ENCODE data around the gene SP140L. TPM values are rescaled to one million over a fixed set of nuclear protein-coding genes. Genes with fewer than 3 reads are reported as not detected.

SP140L gene
- total RNA-seq, 1 experiment from 2014 or later = 16.6 TPM

- Histone ChIP-seq H3K36me3 (ENCODE audit: control insufficient read depth, insufficient read depth, low read length) (no peaks in the 10 kb centered on the region), H3K27me3 (ENCODE audit: control insufficient read depth, insufficient read depth, low read length) (no peaks in the 10 kb centered on the region), H3K9me3 (ENCODE audit: control insufficient read depth, insufficient read depth, low read depth, low read length) (peaks cover 9% of the 10 kb centered on the region; the same call in 1 of the 2 replicates), H3K27ac (ENCODE audit: low read length) (no peak overlapping the region), H3K4me1 (ENCODE audit: control insufficient read depth, insufficient read depth, low read length) (no peaks in the 10 kb centered on the region), H3K4me3 (ENCODE audit: low read depth in 2 of 2, low read length in 2 of 2) (no peak overlapping the region)
- DNase-seq (ENCODE audit: low read depth, low spot score) (no peak), ATAC-seq (no peak)
- in situ Hi-C loops (cut with HindIII; ENCODE audit: low pct_unique_long_range_greater_than_20kb, low sequenced_read_pairs) = no loop called here
- ChIA-PET CTCF (no interaction called here), POLR2A (no interaction called here)
- no peak for TF ChIP-seq POLR2AphosphoS5 (IDR thresholded peaks at IDR 0.05; ENCODE audit: low read depth, low read length)
- no peak for TF ChIP-seq REST (IDR thresholded peaks at IDR 0.05; ENCODE audit: insufficient read depth in 1 of 2, low read depth in 2 of 2, low read length in 1 of 2)
- BruUV-seq (replicated peaks) = no TSS peak
- intact Hi-C loops (cut with micrococcal nuclease; ENCODE audit: unreplicated experiment) = no loop called here
Measured at GRCh38 chr2:230346921-230347533, 20.0 kb downstream of the SP140L start.

GRCh38 chr2:230347659-230348305, 20.8 kb downstream of the SP140L start:
- in situ Hi-C loops (cut with HindIII; ENCODE audit: low pct_unique_long_range_greater_than_20kb, low sequenced_read_pairs) = no loop called here
- ATAC-seq (no peak), DNase-seq (ENCODE audit: low read depth, low spot score) (no peak)
- POLR2A ChIA-PET = interaction anchor here (0.6 kb wide), 1 partner anchor 126 kb away, joined by 4 read pairs; no protein-coding TSS in a partner anchor
- TF ChIP-seq SIN3A (IDR thresholded peaks at IDR 0.05; ENCODE audit: borderline replicate concordance, insufficient read depth, low read depth, low read length) = no peak
- TF ChIP-seq REST (IDR thresholded peaks at IDR 0.05; ENCODE audit: insufficient read depth in 1 of 2, low read depth in 2 of 2, low read length in 1 of 2) = no peak
- Histone ChIP-seq H3K4me3 (ENCODE audit: low read depth in 2 of 2, low read length in 2 of 2) (no peak overlapping the region), H3K4me1 (ENCODE audit: control insufficient read depth, insufficient read depth, low read length) (no peaks in the 10 kb centered on the region), H3K27ac (ENCODE audit: low read length) (no peak overlapping the region), H3K36me3 (ENCODE audit: control insufficient read depth, insufficient read depth, low read length) (no peaks in the 10 kb centered on the region), H3K27me3 (ENCODE audit: control insufficient read depth, insufficient read depth, low read length) (no peaks in the 10 kb centered on the region), H3K9me3 (ENCODE audit: control insufficient read depth, insufficient read depth, low read depth, low read length) (peaks cover 9% of the 10 kb centered on the region; the same call in 1 of the 2 replicates)
- intact Hi-C loops (cut with micrococcal nuclease; ENCODE audit: unreplicated experiment) = no loop called here
- BruUV-seq (replicated peaks) = no TSS peak
- CTCF ChIA-PET = interaction anchor here (0.5 kb wide), 1 partner anchor 431 kb away, joined by 6 read pairs; no protein-coding TSS in a partner anchor
